ENCODE results near the gene IL13RA1.
"Not testable (repeated sequence)": the region's sequence is repeated elsewhere in the genome, so short reads cannot be mapped to it uniquely, and the experiment has no call there.

Gene IL13RA1

GRCh38 chrX:118727686-118728339, 407 bp downstream of the IL13RA1 start:
- Histone ChIP-seq H2AFZ (ENCODE audit: low read length, unreplicated experiment) (peak overlapping the region; percentile 76), H3K4me1 (ENCODE audit: control insufficient read depth, insufficient read depth, low read length, unreplicated experiment) (peaks cover 36% of the 10 kb centered on the region), H3K4me3 (ENCODE audit: low read depth, low read length) (peak overlapping the region; percentile 83), H3K27me3 (ENCODE audit: insufficient read depth, low read length) (no peaks in the 10 kb centered on the region), H3K79me2 (ENCODE audit: control insufficient read depth, insufficient read depth, low read length, unreplicated experiment) (peaks cover 24% of the 10 kb centered on the region), H3K36me3 (ENCODE audit: insufficient read depth, low read length) (peaks cover under 1% of the 10 kb centered on the region; the same call in 1 of the 2 replicates), H3K27ac (ENCODE audit: low read depth, low read length) (peak overlapping the region; percentile 78)

- peaks cover 38% of the 10 kb centered on the region for H3K79me2 ChIP-seq (ENCODE audit: control insufficient read depth, insufficient read depth, low read length, unreplicated experiment)
- H3K36me3 ChIP-seq (ENCODE audit: insufficient read depth, low read length) = peaks cover 5% of the 10 kb centered on the region; the same call in 1 of the 2 replicates
- no peaks in the 10 kb centered on the region for H3K27me3 ChIP-seq (ENCODE audit: insufficient read depth, low read length)
- H3K4me1 ChIP-seq (ENCODE audit: control insufficient read depth, insufficient read depth, low read length, unreplicated experiment) = peaks cover 36% of the 10 kb centered on the region
- no peak overlapping the region for H3K27ac ChIP-seq (ENCODE audit: low read depth, low read length)
- peak overlapping the region; percentile 83 for H3K4me3 ChIP-seq (ENCODE audit: low read depth, low read length)
- H2AFZ ChIP-seq (ENCODE audit: low read length, unreplicated experiment) = no peak overlapping the region
These were observed 1.7 kb downstream of the IL13RA1 start for GRCh38 chrX:118729042-118729652.

- peak overlapping the region; percentile 86 for H3K27ac ChIP-seq (ENCODE audit: low read depth, low read length)
- peaks cover 35% of the 10 kb centered on the region for H3K4me1 ChIP-seq (ENCODE audit: control insufficient read depth, insufficient read depth, low read length, unreplicated experiment)
- no peaks in the 10 kb centered on the region for H3K27me3 ChIP-seq (ENCODE audit: insufficient read depth, low read length)
- H3K36me3 ChIP-seq (ENCODE audit: insufficient read depth, low read length) = peaks cover 5% of the 10 kb centered on the region; the same call in 1 of the 2 replicates
- H3K4me3 ChIP-seq (ENCODE audit: low read depth, low read length) = peak overlapping the region; percentile 36
- no peak overlapping the region for H2AFZ ChIP-seq (ENCODE audit: low read length, unreplicated experiment)
- peaks cover 53% of the 10 kb centered on the region for H3K79me2 ChIP-seq (ENCODE audit: control insufficient read depth, insufficient read depth, low read length, unreplicated experiment)
These were observed 3.3 kb downstream of the IL13RA1 start for GRCh38 chrX:118730500-118731247.

GRCh38 chrX:118732551-118732950, 5.1 kb downstream of the IL13RA1 start:
- not testable (repeated sequence) for H3K36me3 ChIP-seq (ENCODE audit: insufficient read depth, low read length); H2AFZ ChIP-seq (ENCODE audit: low read length, unreplicated experiment); H3K27ac ChIP-seq (ENCODE audit: low read depth, low read length); H3K27me3 ChIP-seq (ENCODE audit: insufficient read depth, low read length); H3K4me3 ChIP-seq (ENCODE audit: low read depth, low read length)
- Histone ChIP-seq H3K79me2 (ENCODE audit: control insufficient read depth, insufficient read depth, low read length, unreplicated experiment) (peaks cover 72% of the 10 kb centered on the region), H3K4me1 (ENCODE audit: control insufficient read depth, insufficient read depth, low read length, unreplicated experiment) (peaks cover 27% of the 10 kb centered on the region)

GRCh38 chrX:118734909-118735308, 7.5 kb downstream of the IL13RA1 start:
- Histone ChIP-seq H2AFZ (ENCODE audit: low read length, unreplicated experiment) (no peak overlapping the region), H3K4me1 (ENCODE audit: control insufficient read depth, insufficient read depth, low read length, unreplicated experiment) (peaks cover 14% of the 10 kb centered on the region), H3K79me2 (ENCODE audit: control insufficient read depth, insufficient read depth, low read length, unreplicated experiment) (peaks cover 66% of the 10 kb centered on the region), H3K4me3 (ENCODE audit: low read depth, low read length) (no peak overlapping the region), H3K36me3 (ENCODE audit: insufficient read depth, low read length) (peaks cover 8% of the 10 kb centered on the region), H3K27me3 (ENCODE audit: insufficient read depth, low read length) (no peaks in the 10 kb centered on the region), H3K27ac (ENCODE audit: low read depth, low read length) (no peak overlapping the region)

- Histone ChIP-seq H2AFZ (ENCODE audit: low read length, unreplicated experiment) (no peak overlapping the region), H3K4me1 (ENCODE audit: control insufficient read depth, insufficient read depth, low read length, unreplicated experiment) (peaks cover under 1% of the 10 kb centered on the region), H3K4me3 (ENCODE audit: low read depth, low read length) (no peak overlapping the region), H3K36me3 (ENCODE audit: insufficient read depth, low read length) (peaks cover 8% of the 10 kb centered on the region), H3K27ac (ENCODE audit: low read depth, low read length) (no peak overlapping the region), H3K79me2 (ENCODE audit: control insufficient read depth, insufficient read depth, low read length, unreplicated experiment) (peaks cover 68% of the 10 kb centered on the region), H3K27me3 (ENCODE audit: insufficient read depth, low read length) (no peaks in the 10 kb centered on the region)
These were observed 9.1 kb downstream of the IL13RA1 start for GRCh38 chrX:118736394-118737010.

- no peak overlapping the region for H2AFZ ChIP-seq (ENCODE audit: low read length, unreplicated experiment)
- H3K36me3 ChIP-seq (ENCODE audit: insufficient read depth, low read length) = peaks cover 3% of the 10 kb centered on the region; the same call in 1 of the 2 replicates
- H3K27ac ChIP-seq (ENCODE audit: low read depth, low read length) = no peak overlapping the region
- H3K4me1 ChIP-seq (ENCODE audit: control insufficient read depth, insufficient read depth, low read length, unreplicated experiment) = peaks cover 9% of the 10 kb centered on the region
- peaks cover 48% of the 10 kb centered on the region for H3K79me2 ChIP-seq (ENCODE audit: control insufficient read depth, insufficient read depth, low read length, unreplicated experiment)
- no peak overlapping the region for H3K4me3 ChIP-seq (ENCODE audit: low read depth, low read length)
- H3K27me3 ChIP-seq (ENCODE audit: insufficient read depth, low read length) = no peaks in the 10 kb centered on the region
These were observed 12.2 kb downstream of the IL13RA1 start for GRCh38 chrX:118739577-118739976.

GRCh38 chrX:118740276-118740889, 13.0 kb downstream of the IL13RA1 start:
- H3K79me2 ChIP-seq (ENCODE audit: control insufficient read depth, insufficient read depth, low read length, unreplicated experiment) = peaks cover 40% of the 10 kb centered on the region
- H3K4me1 ChIP-seq (ENCODE audit: control insufficient read depth, insufficient read depth, low read length, unreplicated experiment) = peaks cover 16% of the 10 kb centered on the region

GRCh38 chrX:118742176-118742575, 14.8 kb downstream of the IL13RA1 start:
- H3K36me3 ChIP-seq (ENCODE audit: insufficient read depth, low read length) = peaks cover 6% of the 10 kb centered on the region
- H2AFZ ChIP-seq (ENCODE audit: low read length, unreplicated experiment) = no peak overlapping the region
- peaks cover 25% of the 10 kb centered on the region for H3K79me2 ChIP-seq (ENCODE audit: control insufficient read depth, insufficient read depth, low read length, unreplicated experiment)
- H3K4me1 ChIP-seq (ENCODE audit: control insufficient read depth, insufficient read depth, low read length, unreplicated experiment) = peaks cover 20% of the 10 kb centered on the region
- no peak overlapping the region for H3K27ac ChIP-seq (ENCODE audit: low read depth, low read length)
- no peaks in the 10 kb centered on the region for H3K27me3 ChIP-seq (ENCODE audit: insufficient read depth, low read length)
- H3K4me3 ChIP-seq (ENCODE audit: low read depth, low read length) = no peak overlapping the region

More at GRCh38 chrX:118740276-118740889, 13.0 kb downstream of the IL13RA1 start:
- peaks cover 3% of the 10 kb centered on the region; the same call in 1 of the 2 replicates for H3K36me3 ChIP-seq (ENCODE audit: insufficient read depth, low read length)
- no peak overlapping the region for H3K4me3 ChIP-seq (ENCODE audit: low read depth, low read length)
- no peaks in the 10 kb centered on the region for H3K27me3 ChIP-seq (ENCODE audit: insufficient read depth, low read length)
- no peak overlapping the region for H3K27ac ChIP-seq (ENCODE audit: low read depth, low read length)
- no peak overlapping the region for H2AFZ ChIP-seq (ENCODE audit: low read length, unreplicated experiment)

- Histone ChIP-seq H3K4me3 (ENCODE audit: low read depth, low read length) (no peak overlapping the region), H3K27ac (ENCODE audit: low read depth, low read length) (peak overlapping the region; percentile 44), H3K4me1 (ENCODE audit: control insufficient read depth, insufficient read depth, low read length, unreplicated experiment) (peaks cover 20% of the 10 kb centered on the region), H3K36me3 (ENCODE audit: insufficient read depth, low read length) (peaks cover 3% of the 10 kb centered on the region; the same call in 1 of the 2 replicates), H3K27me3 (ENCODE audit: insufficient read depth, low read length) (no peaks in the 10 kb centered on the region), H2AFZ (ENCODE audit: low read length, unreplicated experiment) (no peak overlapping the region), H3K79me2 (ENCODE audit: control insufficient read depth, insufficient read depth, low read length, unreplicated experiment) (peaks cover 11% of the 10 kb centered on the region)
These were observed 18.2 kb downstream of the IL13RA1 start for GRCh38 chrX:118745570-118745969.
